Measurements from ENCODE around the gene P2RX1.

Gene P2RX1

DNA sequence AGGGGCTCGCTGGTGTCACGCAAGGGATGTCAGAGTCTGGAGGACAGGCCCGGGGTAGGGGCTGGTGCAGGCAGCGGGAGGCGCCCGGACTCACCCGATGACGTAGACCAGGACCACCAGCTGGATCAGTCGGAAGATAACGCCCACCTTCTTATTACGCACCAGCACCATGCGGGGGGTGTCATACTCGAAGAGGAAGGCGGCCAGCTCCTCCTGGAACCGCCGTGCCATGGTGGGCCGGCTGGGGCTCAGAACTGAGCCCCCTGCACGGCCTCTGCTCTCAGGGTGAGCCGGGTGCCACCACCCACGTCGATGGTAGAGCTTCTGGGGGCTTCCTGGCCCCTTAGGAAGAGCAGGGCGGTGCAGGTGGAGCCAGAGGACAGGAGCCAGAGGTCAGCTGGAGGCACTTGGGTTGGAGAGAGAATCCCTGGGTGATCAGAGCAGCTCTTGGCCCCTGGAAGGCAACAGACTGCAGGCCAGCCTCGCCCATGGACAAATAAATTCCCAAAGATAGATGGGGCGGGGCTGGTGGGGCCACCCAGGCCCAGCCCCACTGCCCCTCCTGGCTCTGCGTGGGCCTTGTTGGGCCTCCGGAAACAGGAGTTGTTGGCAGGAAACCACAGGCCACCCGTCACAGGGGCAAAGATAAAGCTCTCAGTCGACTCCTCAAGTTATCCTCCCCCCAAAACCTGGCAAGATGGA lies at the start of gene P2RX1:
Gene P2RX1, minus strand, starts transcription at position 471 of the 702 bp plus-strand sequence. Its CDS starts 240 bp downstream, at position 231.
- TF ChIP-seq CTCF (conservative IDR thresholded peaks at IDR 0.05) = no peak
- H3K27ac ChIP-seq = no peak within 1 kb of the TSS

- H3K27ac ChIP-seq = peak overlapping the region; percentile 72
Observed at GRCh38 chr17:3965118-3965800, 49.0 kb upstream of the P2RX1 start.

GRCh38 chr17:3964203-3965117 lies 48.2 kb upstream of the P2RX1 start, which contains the start of gene ATP2A3:
TSS of gene ATP2A3 (minus strand) at chr17:3964437. CDS start at chr17:3964291, 146 bp downstream.
- H3K27ac ChIP-seq = peak within 1 kb of the TSS; percentile 72

More at GRCh38 chr17:3965118-3965800, 49.0 kb upstream of the P2RX1 start:
- TF ChIP-seq CTCF (conservative IDR thresholded peaks at IDR 0.05) = no peak

DNA sequence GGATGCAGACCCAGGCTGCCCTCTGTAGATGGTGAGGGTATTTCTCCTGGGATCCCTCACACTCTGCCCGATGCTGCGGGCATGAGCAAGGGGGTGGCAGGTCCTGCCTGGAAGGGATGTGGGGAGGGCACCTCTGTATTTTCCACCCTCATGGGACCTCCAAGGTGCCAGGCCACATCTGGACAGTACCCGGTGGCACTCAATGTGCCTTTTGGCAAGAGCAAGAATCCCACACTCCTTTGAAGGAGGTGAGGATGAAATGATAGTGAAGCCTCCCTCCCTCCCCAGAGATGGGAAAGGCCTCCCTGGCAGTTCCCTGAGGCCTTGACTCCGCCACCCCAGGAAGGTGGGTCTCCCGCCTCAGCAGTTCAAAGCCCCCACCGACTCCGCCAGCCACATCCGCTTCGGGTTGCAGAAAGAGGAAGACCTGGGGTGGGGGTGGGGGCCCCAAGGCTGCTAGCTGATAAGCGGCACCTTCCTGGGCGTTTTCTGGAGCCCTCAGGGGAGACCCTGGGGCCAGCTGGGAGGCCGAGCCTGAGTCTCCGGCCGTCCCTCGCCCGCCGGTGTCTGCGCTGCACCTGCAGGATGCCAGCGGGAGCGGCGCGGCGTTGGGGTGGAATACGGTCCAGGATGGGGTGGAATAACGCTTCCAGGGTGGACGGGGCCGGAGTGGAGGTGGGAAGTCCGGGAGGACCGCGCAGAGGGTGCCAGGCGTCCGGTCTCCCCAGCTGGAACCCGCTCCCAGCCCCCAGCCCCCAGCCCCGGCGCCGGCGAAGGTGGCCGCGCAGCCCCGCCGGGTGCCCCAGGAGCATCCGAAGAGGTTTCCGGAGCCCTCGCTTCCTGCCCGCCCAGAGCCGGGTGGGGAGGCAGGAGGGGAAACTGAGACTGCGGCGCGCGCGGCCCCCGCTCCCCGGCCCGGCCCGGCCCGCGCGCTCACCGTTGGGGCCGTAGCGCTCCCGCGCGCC lies 47.3 kb upstream of the P2RX1 start:
- no peak for TF ChIP-seq CTCF (conservative IDR thresholded peaks at IDR 0.05)
- H3K27ac ChIP-seq = peak overlapping the region; percentile 72; the same call in 1 of the 2 replicates

More at GRCh38 chr17:3964203-3965117, 48.2 kb upstream of the P2RX1 start, which contains the start of gene ATP2A3:
- TF ChIP-seq CTCF (conservative IDR thresholded peaks at IDR 0.05) = no peak

DNA sequence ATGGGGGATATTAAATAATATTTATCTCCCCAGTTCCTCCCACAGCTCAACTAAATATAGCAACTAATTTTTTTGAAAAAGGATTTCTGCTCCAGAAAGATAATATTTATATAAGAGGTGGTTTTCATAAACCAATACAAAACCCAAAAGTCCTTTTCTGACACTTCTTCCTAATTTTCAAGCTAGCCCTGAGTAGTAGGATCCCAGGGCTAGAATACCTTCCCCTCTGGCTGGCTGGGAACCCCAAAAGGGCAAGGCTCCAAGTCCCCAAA lies 46.6 kb upstream of the P2RX1 start:
- no peak overlapping the region for H3K27ac ChIP-seq
- no peak for TF ChIP-seq CTCF (conservative IDR thresholded peaks at IDR 0.05)

GRCh38 chr17:3962217-3962964 lies 46.1 kb upstream of the P2RX1 start:
- H3K27ac ChIP-seq = no peak overlapping the region
- TF ChIP-seq CTCF (conservative IDR thresholded peaks at IDR 0.05) = no peak

All from VCaP (cell line).